HG02642 (cell line): Measurements from ENCODE around the gene ZNF112.

Source experiments
- ATAC-seq: cut with Tn5 transposase; IDR thresholded peaks from one replicate; pipeline ENCODE4 v1.9.1; 2021; ENCODE audit warnings: mild to moderate bottlenecking; ENCODE audit not compliant: unreplicated experiment, poor library complexity

The ZNF112 gene

DNA sequence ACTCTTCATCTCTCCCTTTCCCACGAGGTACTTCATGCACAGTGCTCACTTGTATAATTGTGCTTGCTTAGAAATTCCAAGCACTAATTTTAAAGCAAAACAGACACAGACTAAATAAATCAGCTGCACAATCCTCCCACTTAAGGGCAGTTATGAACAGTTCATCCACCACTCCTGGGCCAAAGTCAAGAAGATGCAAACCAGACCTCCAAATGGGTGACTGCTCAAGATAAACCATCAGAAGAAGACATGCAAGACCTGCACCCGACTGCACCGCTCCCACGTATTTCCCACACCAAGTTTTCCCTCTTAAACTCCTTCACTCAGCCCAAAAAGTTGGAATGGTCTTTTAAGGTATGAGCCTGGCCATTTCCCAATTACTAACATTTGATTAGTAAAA is 71.5 kb downstream of the ZNF112 start:
- ATAC-seq, result no peak

DNA sequence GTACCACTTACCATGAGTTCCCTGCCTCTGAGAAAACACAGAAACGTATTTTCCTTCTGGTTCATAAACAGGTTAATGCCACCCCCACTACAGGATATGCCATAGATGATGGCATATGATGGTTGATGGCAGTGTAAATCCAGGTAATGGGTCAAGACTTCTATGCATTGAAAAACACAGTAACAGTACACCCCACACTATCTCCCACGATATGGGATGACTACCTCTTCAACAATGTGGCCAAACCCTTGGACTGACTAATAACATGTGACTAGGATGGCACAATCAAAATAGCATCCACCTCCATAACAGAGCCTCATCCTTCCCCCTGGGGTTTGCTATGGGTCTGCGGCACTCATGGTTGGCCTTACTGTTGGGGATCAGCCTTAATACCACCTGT is 73.6 kb downstream of the ZNF112 start:
- no peak for ATAC-seq

DNA sequence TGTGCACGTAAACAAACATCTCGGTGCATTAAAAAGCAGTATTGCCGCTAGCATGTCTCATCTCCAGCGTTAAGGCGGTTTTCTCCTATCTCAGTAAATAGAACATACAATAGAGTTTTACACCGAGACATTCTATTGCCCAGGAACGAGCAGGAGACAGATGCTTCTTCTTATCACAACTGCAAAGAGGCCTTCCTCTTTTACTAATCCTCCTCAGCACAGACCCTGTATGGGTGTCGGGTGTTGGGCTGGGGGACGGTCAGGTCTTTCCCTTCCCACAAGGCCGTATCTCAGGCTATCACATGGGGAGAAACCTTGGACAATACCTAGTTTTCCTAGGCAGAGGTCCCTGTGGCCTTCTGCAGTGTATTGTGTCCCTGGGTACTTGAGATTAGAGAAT is 75.6 kb downstream of the ZNF112 start:
- ATAC-seq, result no peak

- no peak for ATAC-seq
Observed at GRCh38 chr19:44278181-44278690, 78.2 kb downstream of the ZNF112 start.

DNA sequence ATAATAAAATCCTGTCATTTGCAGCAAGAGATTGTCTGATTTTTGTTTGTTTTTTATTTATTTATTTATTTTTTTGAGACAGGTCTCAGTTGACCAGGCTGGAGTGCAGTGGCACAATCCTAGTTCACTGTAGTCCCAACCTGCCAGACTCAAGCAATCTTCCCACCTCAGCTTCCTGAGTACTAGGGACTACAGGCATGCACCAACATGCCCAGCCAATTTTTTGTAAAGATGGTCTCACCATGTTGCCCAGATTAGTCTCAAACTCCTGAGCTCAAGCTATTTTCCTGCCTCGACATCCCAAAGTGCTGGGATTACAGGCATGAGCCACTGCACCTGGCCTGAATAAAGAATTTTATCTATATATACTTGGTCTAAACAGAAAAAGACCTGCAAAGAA is 79.1 kb downstream of the ZNF112 start:
- ATAC-seq, result no peak
